ENCODE data around the gene MT1M.

DNA sequence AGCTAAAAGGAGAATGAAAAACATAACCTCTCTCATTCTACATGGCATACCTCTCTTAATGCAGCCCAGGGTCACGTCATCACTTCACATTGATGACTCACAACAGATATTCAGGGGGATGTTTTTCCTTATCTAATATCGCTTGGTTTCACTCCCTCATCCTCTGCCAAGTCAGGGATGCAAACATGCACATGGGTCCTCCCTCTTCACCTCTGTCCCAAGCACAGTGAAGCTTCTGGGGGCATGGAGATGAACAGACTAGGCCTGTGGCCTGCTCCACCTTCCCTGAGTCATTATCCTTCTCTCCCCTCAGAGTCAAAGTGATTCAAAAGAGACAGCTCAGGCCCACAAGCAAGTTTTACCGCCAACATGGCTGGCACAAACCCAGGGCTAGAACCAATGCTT is 26.4 kb upstream of the MT1M start:
- TF ChIP-seq CTCF (conservative IDR thresholded peaks at IDR 0.05), result no peak
- TF ChIP-seq EZH2 (IDR thresholded peaks at IDR 0.05; ENCODE audit: low read depth), result no peak

All from PC-9 (cell line).